ENCODE data around the gene TEC. TPM values are rescaled to one million over a fixed set of nuclear protein-coding genes. Genes with fewer than 3 reads are reported as not detected.

The TEC gene
- total RNA-seq, 1 experiment from 2014 or later: 1.2 TPM

GRCh38 chr4:48210966-48211328 is 58.7 kb downstream of the TEC start:
- DNase-seq: no peak
- H3K27me3 ChIP-seq (ENCODE audit: control insufficient read depth, insufficient read depth, low read length): no peaks in the 10 kb centered on the region
- H3K4me3 ChIP-seq (ENCODE audit: insufficient read depth, low read depth, low read length): no peak overlapping the region
- no peaks in the 10 kb centered on the region for H3K36me3 ChIP-seq (replicated peaks; ENCODE audit: control insufficient read depth, insufficient read depth, low read length)

GRCh38 chr4:48205626-48206025 is 64.0 kb downstream of the TEC start:
- no peak for DNase-seq
- no peaks in the 10 kb centered on the region for H3K36me3 ChIP-seq (replicated peaks; ENCODE audit: control insufficient read depth, insufficient read depth, low read length)
- H3K4me3 ChIP-seq (ENCODE audit: insufficient read depth, low read depth, low read length): no peak overlapping the region
- no peaks in the 10 kb centered on the region for H3K27me3 ChIP-seq (ENCODE audit: control insufficient read depth, insufficient read depth, low read length)

GRCh38 chr4:48205107-48205506 is 64.5 kb downstream of the TEC start:
- H3K4me3 ChIP-seq (ENCODE audit: insufficient read depth, low read depth, low read length): no peak overlapping the region
- no peak for DNase-seq
- H3K36me3 ChIP-seq (replicated peaks; ENCODE audit: control insufficient read depth, insufficient read depth, low read length): no peaks in the 10 kb centered on the region
- no peaks in the 10 kb centered on the region for H3K27me3 ChIP-seq (ENCODE audit: control insufficient read depth, insufficient read depth, low read length)

- Histone ChIP-seq H3K4me3 (ENCODE audit: insufficient read depth, low read depth, low read length) (no peak overlapping the region), H3K27me3 (ENCODE audit: control insufficient read depth, insufficient read depth, low read length) (no peaks in the 10 kb centered on the region), H3K36me3 (replicated peaks; ENCODE audit: control insufficient read depth, insufficient read depth, low read length) (no peaks in the 10 kb centered on the region)
- DNase-seq: no peak
Measured at GRCh38 chr4:48203819-48204218, 65.8 kb downstream of the TEC start.

- no peak for DNase-seq
Measured at GRCh38 chr4:48197643-48198237, 71.9 kb downstream of the TEC start.

GRCh38 chr4:48196758-48197504 is 72.7 kb downstream of the TEC start:
- DNase-seq: no peak
- no peaks in the 10 kb centered on the region for H3K36me3 ChIP-seq (replicated peaks; ENCODE audit: control insufficient read depth, insufficient read depth, low read length)
- no peak overlapping the region for H3K4me3 ChIP-seq (ENCODE audit: insufficient read depth, low read depth, low read length)
- H3K27me3 ChIP-seq (ENCODE audit: control insufficient read depth, insufficient read depth, low read length): no peaks in the 10 kb centered on the region

More at GRCh38 chr4:48197643-48198237, 71.9 kb downstream of the TEC start:
- Histone ChIP-seq H3K4me3 (ENCODE audit: insufficient read depth, low read depth, low read length) (no peak overlapping the region), H3K36me3 (replicated peaks; ENCODE audit: control insufficient read depth, insufficient read depth, low read length) (no peaks in the 10 kb centered on the region), H3K27me3 (ENCODE audit: control insufficient read depth, insufficient read depth, low read length) (no peaks in the 10 kb centered on the region)

- Histone ChIP-seq H3K36me3 (replicated peaks; ENCODE audit: control insufficient read depth, insufficient read depth, low read length) (no peaks in the 10 kb centered on the region), H3K27me3 (ENCODE audit: control insufficient read depth, insufficient read depth, low read length) (no peaks in the 10 kb centered on the region), H3K4me3 (ENCODE audit: insufficient read depth, low read depth, low read length) (no peak overlapping the region)
- no peak for DNase-seq
Measured at GRCh38 chr4:48195853-48196252, 73.8 kb downstream of the TEC start.

GRCh38 chr4:48195374-48195773 is 74.3 kb downstream of the TEC start:
- Histone ChIP-seq H3K4me3 (ENCODE audit: insufficient read depth, low read depth, low read length) (no peak overlapping the region), H3K27me3 (ENCODE audit: control insufficient read depth, insufficient read depth, low read length) (no peaks in the 10 kb centered on the region), H3K36me3 (replicated peaks; ENCODE audit: control insufficient read depth, insufficient read depth, low read length) (no peaks in the 10 kb centered on the region)
- no peak for DNase-seq

- Histone ChIP-seq H3K27me3 (ENCODE audit: control insufficient read depth, insufficient read depth, low read length) (no peaks in the 10 kb centered on the region), H3K4me3 (ENCODE audit: insufficient read depth, low read depth, low read length) (no peak overlapping the region), H3K36me3 (replicated peaks; ENCODE audit: control insufficient read depth, insufficient read depth, low read length) (no peaks in the 10 kb centered on the region)
- no peak for DNase-seq
Measured at GRCh38 chr4:48194971-48195370, 74.7 kb downstream of the TEC start.

GRCh38 chr4:48193921-48194468 is 75.6 kb downstream of the TEC start:
- DNase-seq: no peak
- no peaks in the 10 kb centered on the region for H3K36me3 ChIP-seq (replicated peaks; ENCODE audit: control insufficient read depth, insufficient read depth, low read length)
- no peak overlapping the region for H3K4me3 ChIP-seq (ENCODE audit: insufficient read depth, low read depth, low read length)
- H3K27me3 ChIP-seq (ENCODE audit: control insufficient read depth, insufficient read depth, low read length): no peaks in the 10 kb centered on the region

- DNase-seq: no peak
- Histone ChIP-seq H3K4me3 (ENCODE audit: insufficient read depth, low read depth, low read length) (no peak overlapping the region), H3K36me3 (replicated peaks; ENCODE audit: control insufficient read depth, insufficient read depth, low read length) (no peaks in the 10 kb centered on the region), H3K27me3 (ENCODE audit: control insufficient read depth, insufficient read depth, low read length) (no peaks in the 10 kb centered on the region)
Measured at GRCh38 chr4:48193096-48193836, 76.4 kb downstream of the TEC start.

GRCh38 chr4:48191758-48192157 is 77.9 kb downstream of the TEC start:
- no peaks in the 10 kb centered on the region for H3K36me3 ChIP-seq (replicated peaks; ENCODE audit: control insufficient read depth, insufficient read depth, low read length)
- no peaks in the 10 kb centered on the region for H3K27me3 ChIP-seq (ENCODE audit: control insufficient read depth, insufficient read depth, low read length)
- no peak for DNase-seq
- no peak overlapping the region for H3K4me3 ChIP-seq (ENCODE audit: insufficient read depth, low read depth, low read length)

- no peaks in the 10 kb centered on the region for H3K27me3 ChIP-seq (ENCODE audit: control insufficient read depth, insufficient read depth, low read length)
- no peak overlapping the region for H3K4me3 ChIP-seq (ENCODE audit: insufficient read depth, low read depth, low read length)
- H3K36me3 ChIP-seq (replicated peaks; ENCODE audit: control insufficient read depth, insufficient read depth, low read length): no peaks in the 10 kb centered on the region
- no peak for DNase-seq
Measured at GRCh38 chr4:48190839-48191238, 78.8 kb downstream of the TEC start.

- H3K4me3 ChIP-seq (ENCODE audit: insufficient read depth, low read depth, low read length): no peak overlapping the region
- no peak for DNase-seq
- H3K27me3 ChIP-seq (ENCODE audit: control insufficient read depth, insufficient read depth, low read length): no peaks in the 10 kb centered on the region
Measured at GRCh38 chr4:48189731-48190130, 79.9 kb downstream of the TEC start.

GRCh38 chr4:48188390-48188789 is 81.2 kb downstream of the TEC start:
- no peaks in the 10 kb centered on the region for H3K27me3 ChIP-seq (ENCODE audit: control insufficient read depth, insufficient read depth, low read length)
- no peak for DNase-seq
- H3K4me3 ChIP-seq (ENCODE audit: insufficient read depth, low read depth, low read length): no peak overlapping the region
- H3K36me3 ChIP-seq (replicated peaks; ENCODE audit: control insufficient read depth, insufficient read depth, low read length): no peaks in the 10 kb centered on the region

More at GRCh38 chr4:48189731-48190130, 79.9 kb downstream of the TEC start:
- H3K36me3 ChIP-seq (replicated peaks; ENCODE audit: control insufficient read depth, insufficient read depth, low read length): no peaks in the 10 kb centered on the region
